HG03342 (cell line): ENCODE data around the gene MLN.

Source experiments
- ATAC-seq: cut with Tn5 transposase; IDR thresholded peaks from one replicate; pipeline ENCODE4 v1.9.1; 2021; ENCODE audit warnings: mild to moderate bottlenecking, moderate library complexity; ENCODE audit not compliant: unreplicated experiment

The MLN gene

GRCh38 chr6:33816911-33817310 lies 13.1 kb upstream of the MLN start:
- ATAC-seq, result no peak

GRCh38 chr6:33815854-33816253 lies 12.1 kb upstream of the MLN start:
- ATAC-seq, result no peak

GRCh38 chr6:33813990-33814985 lies 10.5 kb upstream of the MLN start:
- no peak for ATAC-seq

GRCh38 chr6:33813246-33813904 lies 9.6 kb upstream of the MLN start:
- ATAC-seq, result no peak

GRCh38 chr6:33812669-33813068 lies 8.9 kb upstream of the MLN start:
- no peak for ATAC-seq

- no peak for ATAC-seq
Observed at GRCh38 chr6:33809594-33809993, 5.8 kb upstream of the MLN start.

- ATAC-seq, result no peak
Observed at GRCh38 chr6:33808641-33809180, 4.9 kb upstream of the MLN start.

GRCh38 chr6:33807606-33808005 lies 3.8 kb upstream of the MLN start:
- no peak for ATAC-seq

- no peak for ATAC-seq
Observed at GRCh38 chr6:33806841-33807240, 3.0 kb upstream of the MLN start.

- ATAC-seq, result no peak
Observed at GRCh38 chr6:33802186-33802958, 1.4 kb downstream of the MLN start.

- no peak for ATAC-seq
Observed at GRCh38 chr6:33801611-33802010, 2.2 kb downstream of the MLN start.

GRCh38 chr6:33800248-33800969 lies 3.4 kb downstream of the MLN start:
- no peak for ATAC-seq

- ATAC-seq, result no peak
Observed at GRCh38 chr6:33799454-33800113, 4.2 kb downstream of the MLN start.

- no peak for ATAC-seq
Observed at GRCh38 chr6:33798343-33798848, 5.4 kb downstream of the MLN start.

- no peak for ATAC-seq
Observed at GRCh38 chr6:33797626-33798342, 6.0 kb downstream of the MLN start.

GRCh38 chr6:33794910-33795623 lies 8.7 kb downstream of the MLN start:
- no peak for ATAC-seq

GRCh38 chr6:33792981-33793380 lies 10.8 kb downstream of the MLN start:
- no peak for ATAC-seq

- ATAC-seq, result no peak
Observed at GRCh38 chr6:33791620-33792019, 12.2 kb downstream of the MLN start.
